ENCODE data around the gene WASF3. TPM values are rescaled to one million over a fixed set of nuclear protein-coding genes. Genes with fewer than 3 reads are reported as not detected.

WASF3 gene
- total RNA-seq, 2 donors from 2014 or later = 3.2 to 4.0 TPM

DNA sequence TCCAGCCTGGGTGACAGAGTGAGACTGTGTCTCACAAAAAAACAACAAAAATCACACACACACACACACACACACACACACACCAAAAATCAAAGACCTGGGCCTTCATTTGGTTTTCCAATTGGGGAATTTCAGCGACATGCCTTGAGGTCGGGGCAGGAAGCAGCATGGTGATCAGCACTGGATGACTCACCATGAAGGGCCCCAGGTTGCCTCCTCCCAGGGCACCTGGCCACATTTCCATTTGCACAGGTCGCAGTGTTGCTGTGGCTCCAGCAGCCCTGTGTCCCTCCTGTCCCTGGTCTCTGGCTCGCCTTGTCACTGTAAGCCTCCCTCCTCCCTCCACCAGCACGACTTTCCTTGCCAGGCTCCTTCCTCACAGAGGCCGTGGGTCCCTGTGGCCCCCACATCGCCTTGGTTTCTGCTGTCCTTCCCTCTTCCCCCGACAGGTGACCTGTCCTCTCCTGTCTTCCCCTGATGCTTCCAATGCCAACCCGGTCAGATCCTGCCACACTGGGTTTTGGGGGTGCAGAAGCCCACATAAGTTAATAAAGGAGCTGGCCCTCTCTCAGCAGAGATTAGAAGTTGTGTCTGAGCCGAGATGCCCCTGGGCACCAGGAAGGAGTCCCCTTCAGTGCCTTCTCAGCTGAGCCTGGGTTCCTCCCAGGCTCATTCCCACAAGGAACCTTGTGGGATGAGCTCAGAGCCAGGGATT lies 136.4 kb downstream of the WASF3 start:
- Histone ChIP-seq H3K36me3 (no peaks in the 10 kb centered on the region), H3K9me3 (no peaks in the 10 kb centered on the region), H3K4me1 (no peaks in the 10 kb centered on the region), H3K4me3 (no peak overlapping the region), H3K27ac (no peak overlapping the region), H3K9ac (ENCODE audit: low read depth in 2 of 2, low read length in 2 of 2) (no peak overlapping the region), H3K27me3 (no peaks in the 10 kb centered on the region)
- intact Hi-C loops (cut with DNase I) = no loop called here
- DNase-seq = no peak
- TF ChIP-seq, protein P1, sequence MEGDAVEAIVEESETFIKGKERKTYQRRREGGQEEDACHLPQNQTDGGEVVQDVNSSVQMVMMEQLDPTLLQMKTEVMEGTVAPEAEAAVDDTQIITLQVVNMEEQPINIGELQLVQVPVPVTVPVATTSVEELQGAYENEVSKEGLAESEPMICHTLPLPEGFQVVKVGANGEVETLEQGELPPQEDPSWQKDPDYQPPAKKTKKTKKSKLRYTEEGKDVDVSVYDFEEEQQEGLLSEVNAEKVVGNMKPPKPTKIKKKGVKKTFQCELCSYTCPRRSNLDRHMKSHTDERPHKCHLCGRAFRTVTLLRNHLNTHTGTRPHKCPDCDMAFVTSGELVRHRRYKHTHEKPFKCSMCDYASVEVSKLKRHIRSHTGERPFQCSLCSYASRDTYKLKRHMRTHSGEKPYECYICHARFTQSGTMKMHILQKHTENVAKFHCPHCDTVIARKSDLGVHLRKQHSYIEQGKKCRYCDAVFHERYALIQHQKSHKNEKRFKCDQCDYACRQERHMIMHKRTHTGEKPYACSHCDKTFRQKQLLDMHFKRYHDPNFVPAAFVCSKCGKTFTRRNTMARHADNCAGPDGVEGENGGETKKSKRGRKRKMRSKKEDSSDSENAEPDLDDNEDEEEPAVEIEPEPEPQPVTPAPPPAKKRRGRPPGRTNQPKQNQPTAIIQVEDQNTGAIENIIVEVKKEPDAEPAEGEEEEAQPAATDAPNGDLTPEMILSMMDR (IDR thresholded peaks at IDR 0.05) = no peak

DNA sequence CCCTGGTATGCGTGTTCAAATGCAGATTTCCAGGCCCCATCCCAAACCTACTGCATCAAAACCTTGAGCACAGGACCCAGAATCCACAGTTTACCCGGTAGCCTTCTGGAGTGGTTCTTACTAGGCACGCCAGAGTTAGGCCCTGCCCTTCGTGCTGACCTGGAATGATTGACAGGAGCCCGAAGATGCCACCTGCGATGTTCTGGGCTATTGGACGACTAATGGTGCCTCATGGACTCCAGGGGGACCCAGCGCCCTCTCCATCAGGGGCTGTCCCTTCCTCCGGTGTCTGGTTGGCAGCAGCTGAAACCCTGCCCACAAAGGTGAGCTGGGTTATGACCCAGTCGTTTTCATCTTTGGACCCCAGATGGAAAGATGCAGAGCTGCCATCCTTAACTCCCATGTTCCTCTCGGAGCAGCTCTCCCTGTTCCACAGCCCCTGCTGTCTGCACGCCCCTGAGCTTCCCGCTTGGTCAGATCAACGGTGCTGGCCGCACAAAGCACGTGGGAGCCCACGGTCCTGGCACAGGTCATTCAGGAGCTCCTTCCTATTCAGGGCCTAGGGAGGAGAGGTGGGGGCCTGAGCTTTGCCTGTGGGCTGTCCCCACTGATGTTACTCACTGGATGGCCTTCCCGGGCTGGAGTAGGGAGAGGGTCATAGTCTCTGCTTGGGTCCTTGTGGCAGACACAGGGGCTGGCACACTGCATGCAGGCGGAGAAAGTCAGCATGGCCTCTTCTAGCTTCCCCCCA lies 137.3 kb downstream of the WASF3 start:
- Histone ChIP-seq H3K36me3 (no peaks in the 10 kb centered on the region), H3K9me3 (no peaks in the 10 kb centered on the region), H3K4me1 (no peaks in the 10 kb centered on the region), H3K4me3 (no peak overlapping the region), H3K27me3 (no peaks in the 10 kb centered on the region), H3K9ac (ENCODE audit: low read depth in 2 of 2, low read length in 2 of 2) (no peak overlapping the region), H3K27ac (no peak overlapping the region)
- intact Hi-C loops (cut with DNase I) = loop anchor here (5.0 kb wide), 2 partner anchors 212 to 512 kb away; no protein-coding TSS in a partner anchor
- TF ChIP-seq, protein P1 (IDR thresholded peaks at IDR 0.05) = no peak
- no peak for DNase-seq

DNA sequence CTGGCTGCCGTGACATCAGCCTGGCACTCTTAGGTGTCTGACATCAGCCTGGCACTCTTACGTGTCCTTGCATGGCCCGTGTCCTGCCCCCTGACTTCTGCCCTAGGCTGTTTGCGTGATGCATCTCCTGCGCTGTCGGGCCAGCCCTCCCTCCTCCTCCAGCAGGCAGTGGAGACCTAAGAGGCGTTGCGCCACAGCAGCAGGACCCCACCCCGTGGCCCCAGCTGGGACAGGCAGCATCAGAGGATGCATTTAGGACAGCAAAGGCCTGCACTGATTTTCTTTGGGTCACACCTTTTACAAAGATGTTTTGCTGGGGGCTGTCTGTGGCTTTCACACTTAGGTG lies 137.8 kb downstream of the WASF3 start:
- DNase-seq = no peak
- H3K4me1 ChIP-seq = no peaks in the 10 kb centered on the region
- H3K27ac ChIP-seq = no peak overlapping the region
- H3K9me3 ChIP-seq = no peaks in the 10 kb centered on the region
- intact Hi-C loops (cut with DNase I) = loop anchor here (5.0 kb wide), 2 partner anchors 213 to 513 kb away; no protein-coding TSS in a partner anchor
- H3K27me3 ChIP-seq = no peaks in the 10 kb centered on the region
- no peak overlapping the region for H3K4me3 ChIP-seq
- TF ChIP-seq, protein P1 (IDR thresholded peaks at IDR 0.05) = no peak
- H3K36me3 ChIP-seq = no peaks in the 10 kb centered on the region
- no peak overlapping the region for H3K9ac ChIP-seq (ENCODE audit: low read depth in 2 of 2, low read length in 2 of 2)

DNA sequence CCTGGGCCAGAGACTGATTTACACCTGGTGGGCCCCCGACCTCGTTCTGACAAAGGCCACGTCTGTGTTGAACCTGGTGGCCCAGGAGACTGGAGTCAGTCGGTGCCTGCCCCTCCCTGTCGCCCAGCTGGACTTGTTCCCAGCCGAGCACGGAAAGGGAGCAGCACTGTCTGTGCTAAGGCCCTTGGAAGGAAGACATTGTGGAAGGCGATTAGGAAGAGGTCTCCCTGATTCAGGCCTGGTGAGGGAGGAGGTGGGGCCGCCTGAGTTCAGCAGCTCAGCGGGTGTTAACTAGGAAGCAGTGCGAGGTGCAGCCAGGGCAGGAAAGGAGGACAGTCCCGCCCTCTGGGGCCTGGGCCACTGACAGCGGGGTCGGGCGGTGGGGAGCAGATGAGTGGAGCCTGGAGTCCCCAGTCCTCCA lies 138.4 kb downstream of the WASF3 start:
- Histone ChIP-seq H3K36me3 (no peaks in the 10 kb centered on the region), H3K27ac (no peak overlapping the region), H3K4me1 (no peaks in the 10 kb centered on the region), H3K9ac (ENCODE audit: low read depth in 2 of 2, low read length in 2 of 2) (no peak overlapping the region), H3K9me3 (no peaks in the 10 kb centered on the region), H3K27me3 (no peaks in the 10 kb centered on the region), H3K4me3 (no peak overlapping the region)
- TF ChIP-seq, protein P1 (IDR thresholded peaks at IDR 0.05) = no peak
- no peak for DNase-seq
- intact Hi-C loops (cut with DNase I) = loop anchor here (5.0 kb wide), 2 partner anchors 214 to 514 kb away; no protein-coding TSS in a partner anchor

DNA sequence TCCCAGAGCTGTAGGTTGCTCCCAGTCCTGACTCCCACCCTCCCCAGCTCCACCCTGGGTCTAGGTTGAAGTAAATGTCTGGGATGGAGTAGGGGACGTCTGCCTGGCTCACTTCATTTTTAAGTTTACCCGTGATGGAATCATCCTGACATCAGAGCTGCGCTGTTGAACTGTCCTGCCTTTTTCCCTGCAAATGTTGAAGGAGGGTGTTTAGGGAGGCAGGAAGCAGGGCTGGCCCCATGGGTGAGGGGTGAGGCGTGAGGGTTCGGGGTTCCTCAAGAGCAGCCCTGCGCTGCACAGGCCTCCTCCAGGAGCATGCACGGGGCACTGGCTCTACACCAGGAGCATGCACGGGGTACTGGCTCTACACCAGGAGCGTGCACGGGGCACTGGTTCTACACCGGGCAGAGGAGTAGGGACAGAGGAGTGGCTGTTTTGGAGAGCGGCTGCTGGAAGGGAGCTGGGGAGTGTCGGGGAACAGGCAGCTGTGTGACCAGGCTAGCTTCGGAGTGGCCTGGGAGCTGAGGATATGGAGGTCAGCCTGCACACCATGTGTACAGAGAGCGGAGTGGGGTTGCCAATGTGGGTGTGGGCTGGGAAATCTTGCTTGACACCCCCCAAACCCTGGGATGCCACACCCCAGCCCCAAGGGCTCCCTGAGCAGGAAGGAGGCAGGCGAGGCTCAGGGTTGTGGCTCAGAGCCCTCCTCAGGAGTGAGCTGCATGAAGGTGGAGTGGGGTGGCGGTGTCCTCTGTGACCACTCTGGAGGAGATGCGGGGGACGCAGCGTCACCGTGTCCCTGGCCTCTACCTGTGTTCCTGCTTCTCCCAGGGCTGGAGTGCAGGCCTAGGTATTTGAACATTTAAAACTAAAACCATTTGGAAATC lies 139.8 kb downstream of the WASF3 start:
- DNase-seq = no peak
- Histone ChIP-seq H3K36me3 (no peaks in the 10 kb centered on the region), H3K27ac (no peak overlapping the region), H3K27me3 (no peaks in the 10 kb centered on the region), H3K9me3 (no peaks in the 10 kb centered on the region), H3K4me3 (no peak overlapping the region), H3K9ac (ENCODE audit: low read depth in 2 of 2, low read length in 2 of 2) (no peak overlapping the region), H3K4me1 (no peaks in the 10 kb centered on the region)
- intact Hi-C loops (cut with DNase I) = loop anchor here (5.0 kb wide), 2 partner anchors 215 to 515 kb away; no protein-coding TSS in a partner anchor
- TF ChIP-seq, protein P1 (IDR thresholded peaks at IDR 0.05) = no peak

All from colonic mucosa (tissue), 4 donors.